GM12865 (cell line): ENCODE measurements around the gene DHCR24.
"Not testable (repeated sequence)": the region's sequence is repeated elsewhere in the genome, so short reads cannot be mapped to it uniquely, and the experiment has no call there.

Source experiments
- DNase-seq: peaks from one replicate; pipeline ENCODE4 v3.0.0; 2010; ENCODE audit warnings: low read depth
- H3K4me3 ChIP-seq: 2 replicates; pipeline ENCODE4 v1.5.1; 2011; ENCODE audit warnings: mild to moderate bottlenecking, low read depth, low read length, control low read depth
- TF ChIP-seq, protein P1 (sequence below): IDR thresholded peaks from 2 replicates; pipeline ENCODE4 v1.5.1; 2011; ENCODE audit warnings: low read length, control low read depth, low read depth, inconsistent platforms; ENCODE audit not compliant: insufficient read depth; ENCODE audit errors: missing control alignments

The DHCR24 gene

DNA sequence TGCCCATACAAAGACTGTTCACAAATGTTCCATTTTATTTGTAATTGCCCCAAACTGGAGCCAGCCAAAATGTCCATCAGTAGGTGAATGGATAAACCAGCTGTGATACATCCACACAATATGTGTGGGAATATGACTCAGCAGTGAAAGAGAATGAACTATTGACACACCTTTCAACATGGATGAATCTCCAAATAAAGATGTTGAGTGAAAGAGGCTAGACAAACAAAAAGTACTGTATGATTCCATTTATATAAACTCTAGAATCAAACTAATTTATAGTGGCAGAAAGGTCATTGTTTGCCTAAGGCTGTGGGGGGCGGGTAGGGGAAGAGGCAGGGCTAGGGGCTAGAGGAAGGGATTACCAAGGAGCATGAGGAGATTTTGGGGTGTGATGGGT, 4.5 kb downstream of the DHCR24 start:
- DNase-seq, result no peak
- TF ChIP-seq, protein P1, sequence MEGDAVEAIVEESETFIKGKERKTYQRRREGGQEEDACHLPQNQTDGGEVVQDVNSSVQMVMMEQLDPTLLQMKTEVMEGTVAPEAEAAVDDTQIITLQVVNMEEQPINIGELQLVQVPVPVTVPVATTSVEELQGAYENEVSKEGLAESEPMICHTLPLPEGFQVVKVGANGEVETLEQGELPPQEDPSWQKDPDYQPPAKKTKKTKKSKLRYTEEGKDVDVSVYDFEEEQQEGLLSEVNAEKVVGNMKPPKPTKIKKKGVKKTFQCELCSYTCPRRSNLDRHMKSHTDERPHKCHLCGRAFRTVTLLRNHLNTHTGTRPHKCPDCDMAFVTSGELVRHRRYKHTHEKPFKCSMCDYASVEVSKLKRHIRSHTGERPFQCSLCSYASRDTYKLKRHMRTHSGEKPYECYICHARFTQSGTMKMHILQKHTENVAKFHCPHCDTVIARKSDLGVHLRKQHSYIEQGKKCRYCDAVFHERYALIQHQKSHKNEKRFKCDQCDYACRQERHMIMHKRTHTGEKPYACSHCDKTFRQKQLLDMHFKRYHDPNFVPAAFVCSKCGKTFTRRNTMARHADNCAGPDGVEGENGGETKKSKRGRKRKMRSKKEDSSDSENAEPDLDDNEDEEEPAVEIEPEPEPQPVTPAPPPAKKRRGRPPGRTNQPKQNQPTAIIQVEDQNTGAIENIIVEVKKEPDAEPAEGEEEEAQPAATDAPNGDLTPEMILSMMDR, result no peak
- no peak overlapping the region for H3K4me3 ChIP-seq

DNA sequence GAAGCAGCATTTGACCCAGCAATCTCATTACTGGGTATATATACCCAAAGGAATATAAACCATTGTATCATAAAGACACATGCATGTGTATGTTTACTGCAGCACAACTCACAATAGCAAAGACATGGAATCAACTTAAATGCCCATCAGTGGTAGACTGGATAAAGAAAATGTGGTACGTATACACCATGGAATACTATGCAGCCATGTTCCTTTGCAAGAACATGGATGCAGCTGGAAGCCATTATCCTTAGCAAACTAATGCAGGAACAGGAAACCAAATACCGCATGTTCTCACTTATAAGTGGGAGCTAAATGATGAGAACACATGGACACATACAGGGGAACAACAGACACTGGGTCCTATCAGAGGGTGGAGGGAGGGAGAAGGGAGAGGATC, 5.4 kb downstream of the DHCR24 start:
- H3K4me3 ChIP-seq, DNase-seq: not testable (repeated sequence)

DNA sequence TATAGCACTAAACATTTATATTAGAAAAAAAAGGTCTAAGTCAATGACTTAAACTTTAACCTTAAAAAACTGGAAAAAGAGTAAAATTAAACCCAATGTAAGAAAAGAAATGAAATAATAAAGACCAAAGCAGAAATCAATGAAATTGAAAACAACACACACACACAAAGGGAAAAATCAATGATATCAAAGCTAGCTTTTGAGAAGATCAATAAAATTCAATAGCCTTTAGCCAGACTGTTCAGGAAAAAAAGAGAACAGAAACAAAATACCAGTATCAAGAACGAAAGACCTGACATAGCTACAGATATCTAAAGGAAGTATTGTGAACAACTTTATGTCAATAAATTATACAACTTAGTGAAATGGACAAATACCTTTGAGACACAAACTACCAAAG, 7.1 kb downstream of the DHCR24 start:
- TF ChIP-seq, protein P1, result no peak
- no peak for DNase-seq
- H3K4me3 ChIP-seq, result no peak overlapping the region

DNA sequence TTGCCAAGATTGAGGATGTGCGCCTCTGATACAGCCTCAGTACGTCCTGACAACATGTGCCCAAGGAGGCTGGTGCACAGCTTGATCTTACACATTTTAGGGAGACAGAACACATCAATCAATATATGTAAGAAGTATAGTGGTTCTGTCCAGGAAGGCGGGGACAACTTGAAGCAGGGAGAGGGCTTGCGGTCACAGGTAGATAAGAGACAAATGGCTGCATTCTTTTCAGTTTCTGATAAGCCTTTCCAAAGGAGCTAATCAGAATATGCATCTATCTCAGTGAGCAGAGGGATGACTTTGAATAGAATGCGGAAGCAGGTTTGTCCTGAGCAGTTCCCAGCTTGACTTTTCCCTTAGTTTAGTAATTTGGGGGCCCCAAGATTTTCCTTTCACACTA, 10.2 kb downstream of the DHCR24 start:
- no peak overlapping the region for H3K4me3 ChIP-seq
- TF ChIP-seq, protein P1, result no peak
- DNase-seq, result no peak

DNA sequence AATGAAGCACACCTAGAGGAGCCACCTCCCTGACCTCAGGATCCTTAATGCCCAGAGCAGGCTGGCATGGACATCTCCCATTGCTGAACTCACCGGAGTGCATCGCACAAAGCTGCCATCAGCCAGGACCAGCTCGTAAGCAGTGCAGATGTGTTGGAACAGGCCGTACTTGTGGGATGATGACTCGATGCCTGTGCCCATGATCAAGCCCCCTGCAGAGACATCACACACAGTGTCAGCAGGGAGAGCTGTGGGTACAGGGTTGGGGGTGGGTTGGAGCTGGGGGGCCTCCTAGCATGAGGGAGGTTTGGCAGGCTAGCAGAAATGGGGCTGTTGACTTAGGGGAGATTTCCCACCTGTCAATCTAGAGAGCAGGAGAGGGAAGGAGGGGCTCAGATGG, 12.0 kb downstream of the DHCR24 start:
- no peak overlapping the region for H3K4me3 ChIP-seq
- TF ChIP-seq, protein P1, result no peak
- no peak for DNase-seq

DNA sequence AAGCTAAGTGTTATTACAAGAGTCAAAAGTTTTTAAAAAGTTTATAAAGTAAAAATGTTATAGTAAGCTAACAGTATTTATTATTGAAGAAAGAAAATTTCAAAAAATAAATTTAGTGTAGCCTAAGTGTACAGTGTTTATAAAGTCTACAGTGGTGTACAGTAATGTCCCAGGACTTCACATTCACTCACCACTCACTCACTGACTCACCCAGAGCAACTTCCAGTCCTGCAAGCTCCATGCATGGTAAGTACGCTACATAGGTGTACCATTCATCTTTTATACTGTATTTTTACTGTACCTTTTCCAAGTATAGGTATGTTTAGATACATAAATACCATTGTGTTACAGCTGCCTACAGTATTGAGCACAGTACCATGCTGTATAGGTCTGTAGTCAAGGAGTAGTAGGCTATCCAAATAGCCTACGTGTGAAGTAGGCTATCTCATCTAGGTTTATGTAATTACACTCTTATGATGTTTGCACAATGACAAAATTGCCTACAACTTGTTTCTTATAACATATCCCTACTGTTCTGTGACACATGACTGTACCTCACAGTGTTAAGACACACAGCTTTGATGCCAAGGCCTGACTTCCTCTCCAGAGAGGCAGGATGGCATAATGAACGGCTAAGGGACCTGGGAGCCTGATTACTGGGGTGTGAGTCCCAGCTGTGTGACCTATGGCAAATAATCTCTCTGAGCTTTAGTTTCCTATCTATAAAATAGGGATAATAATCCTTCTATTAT, 12.7 kb downstream of the DHCR24 start:
- no peak for DNase-seq
- H3K4me3 ChIP-seq, result no peak overlapping the region
- TF ChIP-seq, protein P1, result no peak

DNA sequence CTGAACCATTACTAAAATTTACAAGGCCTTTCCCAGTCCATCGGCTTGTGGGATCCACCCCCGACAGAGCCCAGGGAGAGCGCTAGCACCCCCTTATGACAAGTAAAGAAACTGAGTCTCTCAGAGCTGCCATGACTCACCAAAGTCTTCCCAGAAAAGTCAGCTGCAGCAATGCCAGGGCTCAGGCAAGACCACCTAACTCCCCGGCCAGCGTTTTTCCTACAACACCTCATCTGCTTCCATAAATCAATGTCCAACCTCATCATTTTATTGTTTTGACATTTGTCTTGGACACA, 15.0 kb downstream of the DHCR24 start:
- TF ChIP-seq, protein P1, result no peak
- H3K4me3 ChIP-seq, result no peak overlapping the region
- DNase-seq, result no peak
